A549 treated with CpdA at 1 μM for 4 hours (cell line): ENCODE results near the gene OR4K17. TPM values are rescaled to one million over a fixed set of nuclear protein-coding genes. Genes with fewer than 3 reads are reported as not detected.

Source experiments
- total RNA-seq: library from RNA; stranded (reverse); fragments of 200-300 nt; extraction: Qiagen RNA extraction; gene quantifications from 5 replicates; pipeline ENCODE4 v1.2.3, GENCODE V29; 2022; ENCODE audit warnings: low read depth

The OR4K17 gene
- total RNA-seq = not detected in 5 replicates

GRCh38 chr14:20110438-20110837, at the start of gene OR4K17:
Gene OR4K17, plus strand, starts transcription at chr14:20110739. Its CDS starts 6,761 bp downstream, at chr14:20117500.

GRCh38 chr14:20138520-20138919, 28.0 kb downstream of the OR4K17 start, which contains the start of gene OR4N5:
Gene OR4N5, plus strand, starts transcription at chr14:20138820. Its CDS starts 4,916 bp downstream, at chr14:20143736.

Other genes starting within 250 kb of the OR4K17 start
- gene OR4K2, start 235.6 kb upstream of the OR4K17 start, total RNA-seq = not detected in 5 replicates
- not detected in 5 replicates for gene OR4K5, start 190.1 kb upstream of the OR4K17 start, total RNA-seq
- gene OR4K1, start 179.8 kb upstream of the OR4K17 start, total RNA-seq = not detected in 5 replicates
- not detected in 5 replicates for gene OR4K15, start 135.1 kb upstream of the OR4K17 start, total RNA-seq
- not detected in 5 replicates for gene OR4Q2, start 108.6 kb upstream of the OR4K17 start, total RNA-seq
- gene OR4K14, start 91.4 kb upstream of the OR4K17 start, total RNA-seq = not detected in 5 replicates
- not detected in 5 replicates for gene OR4K13, start 74.7 kb upstream of the OR4K17 start, total RNA-seq
- gene OR4L1, start 50.7 kb upstream of the OR4K17 start, total RNA-seq = not detected in 5 replicates
- gene OR4N5, start 28.1 kb downstream of the OR4K17 start, total RNA-seq = not detected in 5 replicates
- not detected in 5 replicates for gene OR11G2, start 80.2 kb downstream of the OR4K17 start, total RNA-seq
- gene OR11H6, start 113.0 kb downstream of the OR4K17 start, total RNA-seq = not detected in 5 replicates
- not detected in 5 replicates for gene OR11H7, start 118.2 kb downstream of the OR4K17 start, total RNA-seq
- gene OR11H4, start 128.5 kb downstream of the OR4K17 start, total RNA-seq = not detected in 5 replicates
- gene TTC5, start 195.2 kb downstream of the OR4K17 start, total RNA-seq = 18.1 to 29.1 TPM (median 20.6 TPM) in 5 replicates
- 38.9 to 61.4 TPM (median 43.0 TPM) in 5 replicates for gene CCNB1IP1, start 222.5 kb downstream of the OR4K17 start, total RNA-seq
- gene PARP2, start 232.9 kb downstream of the OR4K17 start, total RNA-seq = 21.7 to 25.0 TPM (median 23.5 TPM) in 5 replicates